Hematopoietic multipotent progenitor cell treated with erythropoietin and hydrocortisone succinate and interleukin-3 and kit ligand, for 17 days (in vitro differentiated cells): ENCODE measurements around the gene PCED1B.

Source experiments
- DNase-seq: peaks from one replicate; pipeline ENCODE4 v3.0.0-alpha.2; 2015; ENCODE audit warnings: low spot score

The PCED1B gene

GRCh38 chr12:47235258-47236040 is 156.0 kb downstream of the PCED1B start:
- no peak for DNase-seq

- no peak for DNase-seq
These were observed 156.8 kb downstream of the PCED1B start for GRCh38 chr12:47236109-47236714.

- DNase-seq: no peak
These were observed 158.4 kb downstream of the PCED1B start for GRCh38 chr12:47237751-47238211.

GRCh38 chr12:47238669-47239114 is 159.3 kb downstream of the PCED1B start:
- DNase-seq: no peak

GRCh38 chr12:47242426-47242825 is 163.0 kb downstream of the PCED1B start:
- DNase-seq: no peak

GRCh38 chr12:47244835-47245234 is 165.4 kb downstream of the PCED1B start:
- no peak for DNase-seq

GRCh38 chr12:47245623-47246022 is 166.2 kb downstream of the PCED1B start:
- DNase-seq: no peak

GRCh38 chr12:47247418-47247817 is 168.0 kb downstream of the PCED1B start:
- DNase-seq: no peak

- DNase-seq: no peak
These were observed 169.7 kb downstream of the PCED1B start for GRCh38 chr12:47249082-47249481.

GRCh38 chr12:47249719-47250357 is 170.4 kb downstream of the PCED1B start:
- peak; percentile 57 for DNase-seq

- DNase-seq: no peak
These were observed 172.5 kb downstream of the PCED1B start for GRCh38 chr12:47251919-47252318.

GRCh38 chr12:47264951-47265350 is 185.5 kb downstream of the PCED1B start:
- DNase-seq: no peak

GRCh38 chr12:47265391-47265790 is 186.0 kb downstream of the PCED1B start:
- DNase-seq: no peak

- DNase-seq: no peak
These were observed 188.2 kb downstream of the PCED1B start for GRCh38 chr12:47267571-47267970.

- peak; percentile 25 for DNase-seq
These were observed 189.4 kb downstream of the PCED1B start for GRCh38 chr12:47268501-47269454.

- DNase-seq: peak; percentile 19
These were observed 190.5 kb downstream of the PCED1B start for GRCh38 chr12:47269916-47270315.

GRCh38 chr12:47270782-47271664 is 191.6 kb downstream of the PCED1B start:
- peak; percentile 41 for DNase-seq

- no peak for DNase-seq
These were observed 192.4 kb downstream of the PCED1B start for GRCh38 chr12:47271800-47272239.

GRCh38 chr12:47272412-47273190 is 193.2 kb downstream of the PCED1B start:
- DNase-seq: peak; percentile 68

- DNase-seq: peak; percentile 18
These were observed 193.8 kb downstream of the PCED1B start for GRCh38 chr12:47273191-47273626.
